Fibroblast of lung (primary cell): ENCODE measurements around the gene RABEPK. TPM values are rescaled to one million over a fixed set of nuclear protein-coding genes. Genes with fewer than 3 reads are reported as not detected.

Experiments
- DNase-seq, 2 donors: peaks; one replicate each; pipeline versions ENCODE4 v3.0.0 to v3.0.0-alpha.2; 2010; ENCODE audit warnings: low read depth in 2 of 2
- H2AFZ ChIP-seq: 2 replicates; pipeline ENCODE4 v1.5.1; 2012; ENCODE audit warnings: low read length, control low read depth, inconsistent platforms
- H3K27ac ChIP-seq: 2 replicates; pipeline ENCODE4 v1.5.1; 2011; ENCODE audit warnings: low read length, control low read depth; ENCODE audit not compliant: insufficient read depth
- H3K27me3 ChIP-seq: 2 replicates; pipeline ENCODE4 v1.5.1; 2011; ENCODE audit warnings: mild to moderate bottlenecking, low read length; ENCODE audit not compliant: control insufficient read depth, insufficient read depth
- H3K36me3 ChIP-seq: 2 replicates; pipeline ENCODE4 v1.5.1; 2011; ENCODE audit warnings: low read length; ENCODE audit not compliant: control insufficient read depth, insufficient read depth
- H3K4me1 ChIP-seq: 2 replicates; pipeline ENCODE4 v1.5.1; 2011; ENCODE audit warnings: low read length; ENCODE audit not compliant: control insufficient read depth, insufficient read depth; ENCODE audit errors: extremely low read depth
- H3K4me2 ChIP-seq: 2 replicates; pipeline ENCODE4 v1.5.1; 2011; ENCODE audit warnings: low read length, control low read depth; ENCODE audit not compliant: insufficient read depth; ENCODE audit errors: extremely low read depth
- H3K4me3 ChIP-seq, 4 experiments: fragments of 200-600 bp in 1 of 4; sonication (generic) in 1 of 4; replicated peaks in 1 of 4; 2 replicates each; pipeline ENCODE4 v1.5.1; 2011 to 2016; ENCODE audit warnings: low read length in 4 of 4, low read depth in 3 of 4, mild to moderate bottlenecking in 3 of 4, control low read depth in 2 of 4, inconsistent platforms in 1 of 4, mixed read lengths in 1 of 4; ENCODE audit not compliant: insufficient read depth in 1 of 4; ENCODE audit errors: control extremely low read depth in 1 of 4
- H3K79me2 ChIP-seq: 2 replicates; pipeline ENCODE4 v1.5.1; 2012; ENCODE audit warnings: mild to moderate bottlenecking, low read length, inconsistent platforms; ENCODE audit not compliant: control insufficient read depth, insufficient read depth
- H3K9ac ChIP-seq: 2 replicates; pipeline ENCODE4 v1.5.1; 2011; ENCODE audit warnings: mild to moderate bottlenecking, low read length, control low read depth; ENCODE audit not compliant: insufficient read depth
- H3K9me3 ChIP-seq: 2 replicates; pipeline ENCODE4 v1.5.1; 2012; ENCODE audit warnings: low read depth, low read length; ENCODE audit not compliant: control insufficient read depth, insufficient read depth
- H4K20me1 ChIP-seq: 2 replicates; pipeline ENCODE4 v1.5.1; 2011; ENCODE audit warnings: low read length; ENCODE audit not compliant: control insufficient read depth, insufficient read depth; ENCODE audit errors: extremely low read depth
- CTCF ChIP-seq, 2 donors: IDR thresholded peaks in 1 of 2; conservative IDR thresholded peaks in 1 of 2; 1 replicate in 1 of 2; 2 replicates in 1 of 2; pipeline ENCODE4 v1.5.1; 2011 to 2012; ENCODE audit warnings: low read length in 2 of 2, control low read depth in 1 of 2, inconsistent platforms in 1 of 2, low read depth in 1 of 2, mild to moderate bottlenecking in 1 of 2
- EZH2 ChIP-seq: IDR thresholded peaks from 2 replicates; pipeline ENCODE4 v1.5.1; 2012; ENCODE audit warnings: low read length, control low read depth, mild to moderate bottlenecking; ENCODE audit errors: missing control alignments
- polyA plus RNA-seq, 2 donors: library from polyadenylated mRNA; depleted of rRNA in 1 of 2; stranded (reverse) in 1 of 2; unstranded in 1 of 2; fragments of >200 nt; gene quantifications; 2 replicates each; pipeline ENCODE4 v1.2.1, GENCODE V29; 2011 to 2012; ENCODE audit warnings: missing spikeins in 1 of 2
- total RNA-seq: library from RNA; depleted of rRNA; stranded (reverse); fragments of >200 nt; gene quantifications from 2 replicates; pipeline ENCODE4 v1.2.1, GENCODE V29; 2014

RABEPK gene
- total and polyA plus RNA-seq, 2 donors (not counting 1 experiment from before 2014, with no cell fraction given): 29.8 to 37.3 TPM

GRCh38 chr9:125183054-125183453, 17.3 kb upstream of the RABEPK start:
- Histone ChIP-seq H3K27me3 (no peaks in the 10 kb centered on the region), H3K79me2 (peaks cover 86% of the 10 kb centered on the region), H3K27ac (no peak overlapping the region), H4K20me1 (no peaks in the 10 kb centered on the region), H3K9ac (no peak overlapping the region), H2AFZ (no peak overlapping the region), H3K4me1 (no peaks in the 10 kb centered on the region), H3K36me3 (no peaks in the 10 kb centered on the region), H3K4me2 (no peak overlapping the region), H3K9me3 (no peaks in the 10 kb centered on the region), H3K4me3 (no peak overlapping the region)
- DNase-seq: peak in 1 of 2 donors; percentile 73
- TF ChIP-seq EZH2 (no peak), CTCF (conservative IDR thresholded peaks at IDR 0.05 in 1 of 2, IDR thresholded peaks at IDR 0.05 in 1 of 2; ENCODE audit: low read depth in 1 of 2, low read length in 2 of 2) (no peak)

GRCh38 chr9:125183561-125183960, 16.8 kb upstream of the RABEPK start:
- no peaks in the 10 kb centered on the region for H3K9me3 ChIP-seq
- no peak for DNase-seq
- H3K4me3 ChIP-seq: no peak overlapping the region
- peaks cover 86% of the 10 kb centered on the region for H3K79me2 ChIP-seq
- TF ChIP-seq EZH2: no peak
- TF ChIP-seq CTCF (conservative IDR thresholded peaks at IDR 0.05 in 1 of 2, IDR thresholded peaks at IDR 0.05 in 1 of 2; ENCODE audit: low read depth in 1 of 2, low read length in 2 of 2): no peak
- no peaks in the 10 kb centered on the region for H3K36me3 ChIP-seq
- no peak overlapping the region for H3K4me2 ChIP-seq
- no peak overlapping the region for H3K27ac ChIP-seq
- no peak overlapping the region for H3K9ac ChIP-seq
- no peak overlapping the region for H2AFZ ChIP-seq
- no peaks in the 10 kb centered on the region for H3K4me1 ChIP-seq
- H3K27me3 ChIP-seq: no peaks in the 10 kb centered on the region
- H4K20me1 ChIP-seq: no peaks in the 10 kb centered on the region

GRCh38 chr9:125189011-125189360, 11.4 kb upstream of the RABEPK start:
- peak overlapping the region; percentile 88 for H3K4me2 ChIP-seq
- no peaks in the 10 kb centered on the region for H4K20me1 ChIP-seq
- H3K36me3 ChIP-seq: no peaks in the 10 kb centered on the region
- peak overlapping the region; percentile 93 for H3K9ac ChIP-seq
- H3K27me3 ChIP-seq: no peaks in the 10 kb centered on the region
- TF ChIP-seq CTCF (conservative IDR thresholded peaks at IDR 0.05 in 1 of 2, IDR thresholded peaks at IDR 0.05 in 1 of 2; ENCODE audit: low read depth in 1 of 2, low read length in 2 of 2) (no peak), EZH2 (no peak)
- H3K79me2 ChIP-seq: peaks cover 52% of the 10 kb centered on the region
- peak overlapping the region; percentile 82 for H2AFZ ChIP-seq
- H3K9me3 ChIP-seq: no peaks in the 10 kb centered on the region
- no peaks in the 10 kb centered on the region for H3K4me1 ChIP-seq
- H3K27ac ChIP-seq: peak overlapping the region; percentile 92
- H3K4me3 ChIP-seq: peak overlapping the region; percentile 73 to 99 (median 82)
- DNase-seq: no peak
